Fibroblast of skin of right biceps (primary cell): ENCODE results near the gene MRPL21.

Experiments used
- DNase-seq: peaks from one replicate; pipeline ENCODE4 v3.0.0-alpha.2; 2013

Gene MRPL21

GRCh38 chr11:68934666-68935065 is 31.0 kb upstream of the MRPL21 start:
- DNase-seq, result no peak

GRCh38 chr11:68934321-68934645 is 30.7 kb upstream of the MRPL21 start:
- DNase-seq, result no peak

GRCh38 chr11:68933605-68934320 is 30.1 kb upstream of the MRPL21 start:
- DNase-seq, result no peak

DNA sequence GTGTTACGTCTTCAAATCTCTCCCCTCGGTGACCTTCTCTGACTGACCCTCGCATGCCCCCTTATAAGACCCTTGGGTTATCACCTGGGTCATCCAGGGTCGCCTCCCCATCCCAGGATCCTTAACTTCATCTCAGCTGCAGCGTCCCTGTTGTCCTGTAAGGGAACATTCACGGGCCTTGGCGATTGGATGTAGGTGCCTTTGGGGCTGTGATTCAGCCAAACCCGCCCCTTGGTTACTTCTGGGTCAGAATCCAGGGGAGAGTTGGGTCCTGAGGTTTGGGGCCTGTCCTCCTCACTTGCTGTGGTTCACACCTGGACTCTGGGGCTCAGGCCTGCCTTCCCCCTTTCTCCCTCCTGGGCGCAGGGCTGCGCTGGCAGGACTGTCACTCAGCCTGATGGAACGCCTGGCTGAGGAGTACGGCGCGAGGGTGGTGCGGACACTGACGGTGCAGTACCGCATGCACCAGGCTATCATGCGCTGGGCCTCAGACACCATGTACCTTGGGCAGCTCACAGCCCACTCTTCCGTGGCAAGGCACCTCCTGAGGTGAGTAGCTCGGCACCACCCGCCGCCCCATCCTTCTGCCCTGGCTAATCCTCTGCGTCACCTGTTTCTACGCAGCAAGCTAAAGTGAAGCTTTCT is 29.4 kb upstream of the MRPL21 start:
- no peak for DNase-seq

DNA sequence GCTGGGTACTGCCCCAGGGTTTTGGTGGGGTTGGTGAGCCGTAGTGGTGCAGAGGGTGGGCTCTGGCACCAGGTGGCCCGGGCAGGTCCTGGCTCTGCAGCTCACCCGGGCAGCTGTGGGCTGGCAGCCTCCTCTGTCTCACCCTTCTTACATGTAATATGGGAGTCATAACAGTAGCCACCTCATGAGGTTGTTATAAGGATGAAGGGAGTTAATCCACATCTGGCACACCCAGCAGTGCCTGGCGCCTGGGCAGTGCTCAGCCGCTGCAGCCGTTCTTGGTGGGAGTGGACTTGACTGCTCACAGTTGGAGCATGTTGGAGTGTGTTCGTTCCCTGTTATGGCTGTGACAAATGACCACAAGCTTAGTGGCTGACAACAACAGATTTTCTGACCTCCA is 28.7 kb upstream of the MRPL21 start:
- no peak for DNase-seq

GRCh38 chr11:68931911-68932310 is 28.3 kb upstream of the MRPL21 start:
- no peak for DNase-seq

DNA sequence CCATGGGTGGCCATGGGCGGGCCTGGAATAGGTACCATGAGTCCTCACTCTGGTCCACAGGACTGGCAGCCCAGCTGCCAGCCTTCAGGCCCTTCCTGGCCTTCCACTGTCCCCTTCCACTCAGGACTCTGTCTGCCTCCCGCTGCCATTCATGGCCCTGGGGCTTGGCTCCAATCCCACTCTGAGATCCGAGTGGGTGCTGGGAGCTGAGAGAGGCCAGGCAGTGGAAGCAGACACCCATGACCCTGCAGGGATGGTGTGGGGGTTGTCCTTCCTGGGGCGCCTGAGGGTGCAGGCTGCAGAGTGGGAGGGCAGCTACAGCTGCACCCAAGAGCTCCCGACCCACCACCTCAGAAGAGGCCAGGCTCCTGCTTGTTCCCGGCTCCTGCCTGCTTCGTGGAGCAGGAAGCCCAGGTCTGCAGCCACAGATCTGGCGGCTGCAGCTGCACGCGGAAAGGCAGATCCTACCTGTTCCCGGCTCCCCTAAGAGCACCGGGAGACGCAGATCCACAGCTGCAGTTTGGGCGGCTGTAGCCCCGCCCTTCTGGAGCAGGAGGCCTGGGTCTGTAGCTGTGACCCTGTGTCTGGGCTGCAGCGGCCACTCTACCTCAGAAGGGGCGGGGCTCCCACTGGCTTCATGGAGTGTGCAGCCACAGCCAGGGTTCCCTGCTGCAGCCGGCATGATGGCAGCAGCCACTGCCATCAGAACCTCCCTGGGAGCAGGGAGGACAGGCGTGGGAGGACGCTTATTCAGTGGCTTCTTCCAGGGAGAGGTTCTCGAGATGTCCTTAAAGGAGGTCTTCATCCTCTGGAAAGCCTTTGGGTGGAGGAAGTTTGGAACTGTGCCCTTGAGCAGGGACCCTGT is 27.6 kb upstream of the MRPL21 start:
- DNase-seq, result no peak

- DNase-seq, result no peak
These were observed 26.3 kb upstream of the MRPL21 start for GRCh38 chr11:68929706-68930570.

DNA sequence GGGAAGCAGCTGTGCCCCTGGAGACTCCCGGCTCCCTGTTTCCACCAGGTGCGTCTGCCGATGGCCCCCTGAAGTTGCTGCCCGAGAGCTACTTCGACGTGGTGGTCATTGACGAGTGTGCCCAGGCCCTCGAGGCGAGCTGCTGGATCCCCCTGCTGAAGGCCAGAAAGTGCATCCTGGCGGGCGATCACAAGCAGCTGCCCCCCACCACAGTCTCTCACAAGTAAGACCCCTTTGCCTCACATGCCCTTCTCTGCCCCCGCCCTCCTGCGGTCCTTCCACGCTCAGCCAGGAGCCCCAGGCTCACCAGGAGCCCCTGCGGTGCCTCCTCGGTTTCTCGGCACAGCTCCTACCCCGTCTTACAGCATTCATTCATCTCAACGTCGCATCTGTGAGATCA is 25.5 kb upstream of the MRPL21 start:
- DNase-seq, result no peak

DNA sequence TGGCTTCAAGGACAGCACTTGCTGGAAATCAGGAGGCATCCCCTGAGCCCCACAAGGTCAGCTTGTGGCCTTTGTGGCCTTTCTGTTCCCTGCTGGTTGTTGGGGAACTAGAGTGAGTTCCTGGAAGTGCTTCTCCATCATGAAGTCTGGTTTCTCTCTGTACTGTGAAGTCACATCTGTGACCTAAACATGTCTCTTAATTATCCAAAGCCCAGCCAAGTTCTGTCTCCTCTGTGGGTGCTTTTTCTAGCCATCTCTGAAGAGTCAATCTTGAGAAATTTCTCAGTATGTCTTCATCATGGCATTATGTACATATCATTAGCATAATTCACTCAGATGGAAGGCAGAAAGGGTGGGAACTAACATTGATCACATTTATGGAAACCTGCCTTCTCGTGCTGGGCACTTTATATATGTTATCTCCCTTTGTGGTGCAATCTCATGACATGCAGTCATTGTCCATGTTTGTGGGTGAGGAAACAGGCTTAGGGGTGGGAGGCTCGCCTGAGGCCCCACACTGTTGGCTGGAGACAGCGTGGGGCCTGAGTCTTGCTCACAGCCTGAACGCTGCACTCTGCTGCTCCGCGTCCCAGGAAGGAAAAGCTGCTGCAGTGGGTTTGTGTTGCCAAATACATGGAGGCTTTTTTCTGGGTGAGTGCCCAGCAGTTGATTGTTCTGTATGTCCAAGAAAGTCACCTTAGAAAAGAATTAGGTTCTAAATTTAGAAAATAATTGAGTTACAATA is 24.7 kb upstream of the MRPL21 start:
- no peak for DNase-seq

- no peak for DNase-seq
These were observed 23.9 kb upstream of the MRPL21 start for GRCh38 chr11:68927280-68928135.

DNA sequence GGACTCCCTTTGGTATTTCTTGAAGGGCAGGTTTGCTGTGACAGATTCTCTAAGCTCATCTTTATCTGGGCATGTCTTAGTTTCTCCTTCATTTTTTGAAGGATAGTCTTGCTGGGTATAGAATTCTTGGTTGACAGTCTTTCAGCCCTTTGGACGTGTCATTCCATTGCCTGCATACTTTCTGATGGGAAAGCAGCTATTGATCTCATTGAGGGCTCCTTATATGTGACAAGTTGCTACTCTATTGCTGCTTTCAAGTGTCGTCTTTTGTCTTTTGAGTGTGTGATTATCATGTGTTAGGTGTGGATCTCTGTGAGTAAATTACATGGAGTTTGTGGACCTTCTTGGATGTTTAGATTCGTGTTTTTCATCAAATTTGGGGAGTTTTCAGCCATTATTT is 22.0 kb upstream of the MRPL21 start:
- no peak for DNase-seq

- no peak for DNase-seq
These were observed 20.7 kb upstream of the MRPL21 start for GRCh38 chr11:68924073-68924925.

- no peak for DNase-seq
These were observed 20.0 kb upstream of the MRPL21 start for GRCh38 chr11:68923614-68924013.

DNA sequence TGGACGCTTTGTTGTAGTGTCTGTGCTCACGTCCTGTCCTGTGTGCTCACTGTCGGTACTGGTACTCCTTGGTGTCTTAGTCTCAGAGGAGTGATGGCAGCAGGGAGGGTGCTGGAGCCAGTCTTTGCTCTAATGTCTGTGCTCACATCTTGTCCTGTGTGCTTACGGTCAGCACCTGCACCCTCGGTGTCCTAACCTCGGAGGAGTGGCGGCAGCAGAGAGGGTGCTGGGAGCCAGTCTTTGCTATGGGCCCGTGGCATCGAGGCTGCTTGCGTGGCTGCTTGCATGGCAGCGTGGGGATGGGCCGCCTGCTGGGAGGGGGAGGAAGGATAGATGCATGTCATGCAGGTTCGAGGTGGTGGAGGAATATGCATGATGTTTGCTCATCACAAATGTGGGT is 12.8 kb upstream of the MRPL21 start:
- DNase-seq, result no peak

- DNase-seq, result no peak
These were observed 11.1 kb upstream of the MRPL21 start for GRCh38 chr11:68914761-68915160.

DNA sequence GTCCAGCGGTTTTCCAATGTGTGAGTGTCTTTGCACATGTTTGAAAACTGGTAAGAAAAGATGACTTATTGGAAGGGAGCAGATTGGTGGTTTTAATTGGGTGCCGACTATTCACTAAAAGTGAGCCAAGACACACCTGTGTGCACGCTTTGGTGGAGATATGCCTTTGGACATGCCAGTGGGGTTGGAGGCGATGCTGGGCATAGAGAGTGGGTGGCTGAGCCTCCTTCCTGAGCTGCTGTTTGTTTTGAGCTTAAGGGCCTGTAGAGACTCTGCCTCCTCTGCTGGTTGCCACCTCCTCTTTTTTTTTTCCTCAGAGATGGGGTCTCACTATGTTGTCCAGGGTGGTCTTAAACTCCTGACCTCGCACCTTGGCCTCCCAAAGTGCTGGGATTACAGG is 9.6 kb upstream of the MRPL21 start:
- no peak for DNase-seq

GRCh38 chr11:68912254-68912653 is 8.6 kb upstream of the MRPL21 start:
- DNase-seq, result no peak

GRCh38 chr11:68911731-68912130 is 8.1 kb upstream of the MRPL21 start:
- DNase-seq, result no peak

- no peak for DNase-seq
These were observed 7.3 kb upstream of the MRPL21 start for GRCh38 chr11:68910965-68911364.
